Smooth muscle cell (in vitro differentiated cells): ENCODE measurements around the gene PRX. TPM values are rescaled to one million over a fixed set of nuclear protein-coding genes. Genes with fewer than 3 reads are reported as not detected.
"Not testable (repeated sequence)": the region's sequence is repeated elsewhere in the genome, so short reads cannot be mapped to it uniquely, and the experiment has no call there.

Experiments
- DNase-seq: peaks from one replicate; lab custom pipeline; 2025; ENCODE audit not compliant: unreplicated experiment; lab: John Stamatoyannopoulos, UW
- H2AFZ ChIP-seq: fragments of 200-600 bp; sonication (generic); 2 replicates; pipeline ENCODE4 v1.6.0; 2016; ENCODE audit warnings: antibody characterized with exemption, low read depth, mild to moderate bottlenecking
- H3F3A ChIP-seq: fragments of 200-600 bp; sonication (generic); 2 replicates; pipeline ENCODE4 v1.6.0; 2017; ENCODE audit warnings: antibody characterized with exemption, low read depth
- H3K27ac ChIP-seq: fragments of 200-600 bp; sonication (generic); 2 replicates; pipeline ENCODE4 v1.5.1; 2016; ENCODE audit warnings: low read depth, mild to moderate bottlenecking
- H3K27me3 ChIP-seq: fragments of 200-600 bp; sonication (generic); 2 replicates; pipeline ENCODE4 v1.6.1; 2016; ENCODE audit warnings: low read depth, mild to moderate bottlenecking
- H3K36me3 ChIP-seq: fragments of 200-600 bp; sonication (generic); 2 replicates; pipeline ENCODE4 v1.5.1; 2016; ENCODE audit warnings: low read depth
- H3K4me1 ChIP-seq: fragments of 200-600 bp; sonication (generic); 2 replicates; pipeline ENCODE4 v1.5.1; 2016; ENCODE audit warnings: low read depth
- H3K4me2 ChIP-seq: fragments of 200-600 bp; sonication (generic); 2 replicates; pipeline ENCODE4 v1.6.0; 2016; ENCODE audit warnings: mild to moderate bottlenecking
- H3K4me3 ChIP-seq: fragments of 200-600 bp; sonication (generic); 2 replicates; pipeline ENCODE4 v1.5.1; 2016; ENCODE audit warnings: mild to moderate bottlenecking
- H3K79me2 ChIP-seq: fragments of 200-600 bp; sonication (generic); 2 replicates; pipeline ENCODE4 v1.6.0; 2016; ENCODE audit warnings: low read depth, mild to moderate bottlenecking
- H3K9ac ChIP-seq: fragments of 200-600 bp; sonication (generic); 2 replicates; pipeline ENCODE4 v1.6.0; 2016; ENCODE audit warnings: low read depth
- H3K9me3 ChIP-seq: fragments of 200-600 bp; sonication (generic); replicated peaks from 2 replicates; pipeline ENCODE4 v1.5.1; 2016; ENCODE audit warnings: low read depth
- H4K20me1 ChIP-seq: fragments of 200-600 bp; sonication (generic); 2 replicates; pipeline ENCODE4 v1.6.0; 2016; ENCODE audit warnings: low read depth
- CTCF ChIP-seq: fragments of 200-600 bp; sonication (generic); IDR thresholded peaks from 2 replicates; pipeline ENCODE4 v1.5.1; 2017; ENCODE audit warnings: borderline replicate concordance, mild to moderate bottlenecking, antibody characterized with exemption; ENCODE audit not compliant: insufficient read depth, poor library complexity, severe bottlenecking
- WGBS: methylation state at CpG from one replicate; pipeline ENCODE4 v1.1.7; 2016; ENCODE audit warnings: low lambda C conversion rate; 5-methylcytosine and 5-hydroxymethylcytosine counted together
- polyA plus RNA-seq: library from polyadenylated mRNA; unstranded; fragments of >200 nt; fragmentation: Nextera tagmentation; extraction: Ambion mirVana; gene quantifications from 2 replicates; pipeline ENCODE4 v1.2.1, GENCODE V29; 2016
- total RNA-seq: library from RNA; depleted of rRNA; stranded (reverse); fragments of >200 nt; gene quantifications from 2 replicates; pipeline ENCODE4 v1.2.3, GENCODE V29; 2014

The PRX gene
- total and polyA plus RNA-seq, 2 experiments from 2014 or later = 3.9 to 4.4 TPM

GRCh38 chr19:40370997-40371801, 42.0 kb downstream of the PRX start:
- no peak for TF ChIP-seq CTCF
- no peaks in the 10 kb centered on the region for H3K36me3 ChIP-seq
- no peak overlapping the region for H3K4me3 ChIP-seq

GRCh38 chr19:40370253-40370652, 42.9 kb downstream of the PRX start:
- H3K36me3 ChIP-seq = not testable (repeated sequence)
- 97% methylated on average over 3 of the region's 3 CpGs for WGBS

More at GRCh38 chr19:40370997-40371801, 42.0 kb downstream of the PRX start:
- H3K9me3 ChIP-seq = no peaks in the 10 kb centered on the region
- H3K27ac ChIP-seq = no peak overlapping the region
- no peaks in the 10 kb centered on the region for H3F3A ChIP-seq
- no peaks in the 10 kb centered on the region for H3K27me3 ChIP-seq
- H4K20me1 ChIP-seq = peaks cover 28% of the 10 kb centered on the region
- no peak for DNase-seq
- WGBS = 94% methylated on average over 7 of the region's 7 CpGs
- H3K9ac ChIP-seq = no peak overlapping the region
- H3K4me1 ChIP-seq = peaks cover 10% of the 10 kb centered on the region
- H3K79me2 ChIP-seq = no peaks in the 10 kb centered on the region
- H2AFZ ChIP-seq = no peak overlapping the region
- H3K4me2 ChIP-seq = no peak overlapping the region

GRCh38 chr19:40369797-40370196, 43.4 kb downstream of the PRX start:
- no peak for DNase-seq
- Histone ChIP-seq H3K4me2 (no peak overlapping the region), H3K4me3 (no peak overlapping the region), H3K79me2 (no peaks in the 10 kb centered on the region), H3K27me3 (no peaks in the 10 kb centered on the region), H3K9ac (no peak overlapping the region), H3K4me1 (peaks cover 13% of the 10 kb centered on the region), H3K9me3 (no peaks in the 10 kb centered on the region), H3K27ac (no peak overlapping the region), H4K20me1 (peaks cover 28% of the 10 kb centered on the region), H3F3A (no peaks in the 10 kb centered on the region), H3K36me3 (no peaks in the 10 kb centered on the region), H2AFZ (no peak overlapping the region)
- over 99% methylated on average over 12 of the region's 12 CpGs for WGBS
- TF ChIP-seq CTCF = no peak

More at GRCh38 chr19:40370253-40370652, 42.9 kb downstream of the PRX start:
- not testable (repeated sequence) for H2AFZ ChIP-seq, H3K27me3 ChIP-seq, H3K9me3 ChIP-seq, H3K4me2 ChIP-seq, H3K4me3 ChIP-seq, H3K27ac ChIP-seq, H3K9ac ChIP-seq, H3K79me2 ChIP-seq, DNase-seq, H3F3A ChIP-seq
- peaks cover 13% of the 10 kb centered on the region for H3K4me1 ChIP-seq
- H4K20me1 ChIP-seq = peaks cover 28% of the 10 kb centered on the region

- WGBS = 92% methylated on average over 15 of the region's 16 CpGs
- no peak for TF ChIP-seq CTCF
- Histone ChIP-seq H3K27me3 (no peaks in the 10 kb centered on the region), H4K20me1 (peaks cover 28% of the 10 kb centered on the region), H3K4me1 (peaks cover 13% of the 10 kb centered on the region), H3K4me2 (no peak overlapping the region), H3K79me2 (no peaks in the 10 kb centered on the region), H3F3A (no peaks in the 10 kb centered on the region), H3K36me3 (no peaks in the 10 kb centered on the region), H2AFZ (no peak overlapping the region), H3K9me3 (no peaks in the 10 kb centered on the region), H3K4me3 (no peak overlapping the region), H3K27ac (peak overlapping the region; percentile 55), H3K9ac (no peak overlapping the region)
- no peak for DNase-seq
Observed at GRCh38 chr19:40367577-40368434, 45.4 kb downstream of the PRX start.
